Natural killer cell (primary cell): ENCODE data around the gene ATP6V1G1. TPM values are rescaled to one million over a fixed set of nuclear protein-coding genes. Genes with fewer than 3 reads are reported as not detected.

Experiments used
- ATAC-seq, 3 donors: fragments of 150-1000 bp in 2 of 3; fragments of 200-7000 bp in 1 of 3; cut with Tn5 transposase; 1 replicate in 1 of 3; 2 replicates in 2 of 3; pipeline ENCODE4 v1.10.0; 2021; ENCODE audit warnings: mild to moderate bottlenecking in 2 of 3, moderate library complexity in 2 of 3
- DNase-seq, 2 donors: peaks; one replicate each; pipeline versions ENCODE4 v3.0.0 to v3.0.0-alpha.2; 2013 to 2021; ENCODE audit warnings: mixed read lengths in 1 of 2
- H3K27ac ChIP-seq: one replicate; pipeline ENCODE4 v1.5.1; 2013; ENCODE audit warnings: mild to moderate bottlenecking, low read length
- H3K27me3 ChIP-seq: one replicate; pipeline ENCODE4 v1.6.1; 2013; ENCODE audit warnings: low read length; ENCODE audit not compliant: control insufficient read depth, insufficient read depth
- H3K36me3 ChIP-seq: one replicate; pipeline ENCODE4 v1.6.1; 2013; ENCODE audit warnings: low read length; ENCODE audit not compliant: control insufficient read depth, insufficient read depth
- H3K4me1 ChIP-seq: one replicate; pipeline ENCODE4 v1.6.1; 2013; ENCODE audit warnings: low read length; ENCODE audit not compliant: control insufficient read depth, insufficient read depth
- H3K4me3 ChIP-seq: one replicate; pipeline ENCODE4 v1.5.1; 2013; ENCODE audit warnings: low read length
- H3K9me3 ChIP-seq: one replicate; pipeline ENCODE4 v1.6.1; 2013; ENCODE audit warnings: low read length; ENCODE audit not compliant: control insufficient read depth, insufficient read depth
- H3K27ac Mint-ChIP-seq, 2 donors: one replicate each; pipeline ENCODE4 v1.8.0; 2022; ENCODE audit warnings: mild to moderate bottlenecking in 2 of 2, mixed read lengths in 2 of 2, moderate library complexity in 1 of 2
- H3K27me3 Mint-ChIP-seq, 2 donors: one replicate each; pipeline ENCODE4 v1.8.0; 2022; ENCODE audit warnings: low read depth in 2 of 2, mixed read lengths in 2 of 2
- H3K36me3 Mint-ChIP-seq: one replicate; pipeline ENCODE4 v1.8.0; 2022; ENCODE audit warnings: mixed read lengths
- H3K4me1 Mint-ChIP-seq, 2 donors: one replicate each; pipeline ENCODE4 v1.8.0; 2022; ENCODE audit warnings: mixed read lengths in 2 of 2
- H3K4me3 Mint-ChIP-seq: one replicate; pipeline ENCODE4 v1.8.0; 2022; ENCODE audit warnings: mild to moderate bottlenecking, moderate library complexity, mixed read lengths
- H3K9me3 Mint-ChIP-seq, 2 donors: one replicate each; pipeline ENCODE4 v1.8.0; 2022; ENCODE audit warnings: mixed read lengths in 2 of 2
- CTCF ChIP-seq: fragments of 200-600 bp; IDR thresholded peaks from one replicate; pipeline ENCODE4 v1.8.0; 2022; ENCODE audit warnings: antibody characterized with exemption
- WGBS: methylation state at CpG from one replicate; pipeline ENCODE4 v1.1.7; 2013; ENCODE audit warnings: missing lambda C conversion rate; ENCODE audit not compliant: insufficient coverage; 5-methylcytosine and 5-hydroxymethylcytosine counted together
- intact Hi-C: fragments of 100-400 bp; cut with micrococcal nuclease; formaldehyde crosslinking; loops from one replicate; pipeline ENCODE4 v1.14.2; 2022
- total RNA-seq, 4 donors: library from RNA; stranded (reverse); fragments of 120-200 nt in 1 of 4; gene quantifications; one replicate each; pipeline versions ENCODE4 v1.2.3 to v1.2.4, GENCODE V29; 2013 to 2022

Gene ATP6V1G1
- total RNA-seq, 3 donors from 2014 or later (not counting 1 experiment from before 2014, with no cell fraction given): 83.8 to 101 (median 93.5) TPM

DNA sequence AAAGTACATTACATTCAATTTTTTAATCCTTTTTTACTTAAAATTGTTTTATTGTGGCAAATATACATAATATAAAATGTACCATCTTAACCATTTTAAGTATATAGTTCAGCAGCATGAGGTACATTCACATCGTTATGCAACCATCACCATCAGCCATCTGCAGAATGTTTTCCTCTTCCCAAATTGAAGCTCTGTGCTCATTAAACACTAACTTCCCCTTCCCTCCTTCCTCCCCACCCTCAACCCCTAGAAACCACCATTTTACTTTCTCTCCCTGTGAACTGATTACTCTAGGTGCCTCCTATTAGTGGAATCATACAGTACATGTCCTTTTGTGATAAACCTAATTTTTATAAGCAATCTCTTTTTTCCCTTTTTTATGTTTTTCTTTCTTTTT, 54.4 kb downstream of the ATP6V1G1 start:
- no peak overlapping the region for H3K4me3 Mint-ChIP-seq
- no peak overlapping the region for H3K27ac Mint-ChIP-seq
- WGBS: 41% methylated on average over 1 of the region's 1 CpG
- DNase-seq (no peak), ATAC-seq (no peak)
- intact Hi-C loops: no loop called here
- H3K4me1 Mint-ChIP-seq: no peaks in the 10 kb centered on the region
- H3K36me3 ChIP-seq: peaks cover 27% of the 10 kb centered on the region
- H3K27me3 ChIP-seq: no peaks in the 10 kb centered on the region
- H3K9me3 ChIP-seq: no peaks in the 10 kb centered on the region
- no peak overlapping the region for H3K4me3 ChIP-seq
- no peak for TF ChIP-seq CTCF
- no peaks in the 10 kb centered on the region for H3K4me1 ChIP-seq
- H3K27me3 Mint-ChIP-seq: no peaks in the 10 kb centered on the region
- no peaks in the 10 kb centered on the region for H3K9me3 Mint-ChIP-seq
- H3K36me3 Mint-ChIP-seq: peaks cover 10% of the 10 kb centered on the region
- H3K27ac ChIP-seq: no peak overlapping the region

GRCh38 chr9:114643001-114643400, 55.4 kb downstream of the ATP6V1G1 start:
- no peaks in the 10 kb centered on the region for H3K9me3 ChIP-seq
- no peak for TF ChIP-seq CTCF
- no peaks in the 10 kb centered on the region for H3K4me1 Mint-ChIP-seq
- no peak overlapping the region for H3K27ac ChIP-seq
- intact Hi-C loops: no loop called here
- H3K36me3 ChIP-seq: peaks cover 27% of the 10 kb centered on the region
- H3K9me3 Mint-ChIP-seq: no peaks in the 10 kb centered on the region
- ATAC-seq: no peak
- no peaks in the 10 kb centered on the region for H3K27me3 ChIP-seq
- 97% methylated on average over 8 of the region's 8 CpGs for WGBS
- no peaks in the 10 kb centered on the region for H3K4me1 ChIP-seq
- no peaks in the 10 kb centered on the region for H3K27me3 Mint-ChIP-seq
- H3K4me3 Mint-ChIP-seq: no peak overlapping the region
- peaks cover 10% of the 10 kb centered on the region for H3K36me3 Mint-ChIP-seq
- no peak overlapping the region for H3K27ac Mint-ChIP-seq
- H3K4me3 ChIP-seq: no peak overlapping the region
- DNase-seq: no peak

- Mint-ChIP-seq H3K27me3 (no peaks in the 10 kb centered on the region), H3K36me3 (peaks cover 10% of the 10 kb centered on the region), H3K4me3 (no peak overlapping the region), H3K9me3 (no peaks in the 10 kb centered on the region), H3K27ac (no peak overlapping the region), H3K4me1 (no peaks in the 10 kb centered on the region)
- H3K36me3 ChIP-seq: peaks cover 22% of the 10 kb centered on the region
- ATAC-seq (no peak), DNase-seq (no peak)
- intact Hi-C loops: no loop called here
- H3K27me3 ChIP-seq: no peaks in the 10 kb centered on the region
- 92% methylated on average over 5 of the region's 5 CpGs for WGBS
- H3K4me1 ChIP-seq: no peaks in the 10 kb centered on the region
- TF ChIP-seq CTCF: no peak
- H3K27ac ChIP-seq: no peak overlapping the region
- H3K4me3 ChIP-seq: no peak overlapping the region
- no peaks in the 10 kb centered on the region for H3K9me3 ChIP-seq
Measured at GRCh38 chr9:114643896-114644295, 56.3 kb downstream of the ATP6V1G1 start.

Other genes starting within 250 kb of the ATP6V1G1 start
- 100 to 1,000 TPM; 577 to 743 (median 676) TPM for gene AKNA, start 199.8 kb upstream of the ATP6V1G1 start, total RNA-seq
- gene WHRN, start 82.3 kb upstream of the ATP6V1G1 start, total RNA-seq: 10 to 100 TPM; 29.8 to 90.6 (median 36.8) TPM
- gene TMEM268, start 23.5 kb downstream of the ATP6V1G1 start, total RNA-seq: 10 to 100 TPM; 10.4 to 14.9 (median 11.5) TPM
- gene TEX53, start 70.0 kb downstream of the ATP6V1G1 start, total RNA-seq: not detected
- gene TEX48, start 94.4 kb downstream of the ATP6V1G1 start, total RNA-seq: not detected
- gene TNFSF15, start 218.3 kb downstream of the ATP6V1G1 start, total RNA-seq: not detected